H1 (cell line): ENCODE measurements around the gene MCM5.

Source experiments
- CHD1 ChIP-seq: IDR thresholded peaks from 2 replicates; pipeline ENCODE4 v1.6.1; 2012; ENCODE audit warnings: low read depth, low read length, improper control_type of control experiment
- CTCF ChIP-seq, 3 experiments: IDR thresholded peaks; 1 replicate in 2 of 3; 2 replicates in 1 of 3; pipeline versions ENCODE4 v1.5.1 to v1.6.1; 2011; ENCODE audit warnings: low read length in 3 of 3, mild to moderate bottlenecking in 3 of 3, inconsistent platforms in 2 of 3, low read depth in 1 of 3, moderate library complexity in 1 of 3; ENCODE audit not compliant: insufficient read depth in 1 of 3; ENCODE audit errors: control extremely low read depth in 1 of 3
- EP300 ChIP-seq, 2 experiments: IDR thresholded peaks; 1 replicate in 1 of 2; 2 replicates in 1 of 2; pipeline ENCODE4 v1.6.1; 2011 to 2012; ENCODE audit warnings: low read depth in 2 of 2, low read length in 2 of 2, mild to moderate bottlenecking in 2 of 2, borderline replicate concordance in 1 of 2, inconsistent platforms in 1 of 2, moderate library complexity in 1 of 2
- EZH2 ChIP-seq: fragments of 200-600 bp; sonication (generic); IDR thresholded peaks from 2 replicates; pipeline ENCODE4 v1.7.1; 2012; ENCODE audit warnings: low read depth, mild to moderate bottlenecking, moderate library complexity, low read length, inconsistent platforms; ENCODE audit not compliant: severe bottlenecking
- GABPA ChIP-seq: IDR thresholded peaks from 2 replicates; pipeline ENCODE4 v1.6.1; 2011; ENCODE audit warnings: mild to moderate bottlenecking, low read length, moderate library complexity, borderline replicate concordance; ENCODE audit not compliant: insufficient read depth
- MAX ChIP-seq: IDR thresholded peaks from 2 replicates; pipeline ENCODE4 v1.6.1; 2012; ENCODE audit warnings: inconsistent platforms
- NRF1 ChIP-seq: IDR thresholded peaks from 2 replicates; pipeline ENCODE4 v1.6.1; 2011; ENCODE audit warnings: mild to moderate bottlenecking, low read depth, low read length, improper control_type of control experiment
- POLR2A ChIP-seq, 2 experiments: IDR thresholded peaks; 1 replicate in 1 of 2; 2 replicates in 1 of 2; pipeline ENCODE4 v1.6.1; 2011; ENCODE audit warnings: low read depth in 2 of 2, low read length in 2 of 2, mild to moderate bottlenecking in 2 of 2; ENCODE audit errors: control extremely low read depth in 1 of 2
- TCF12 ChIP-seq: IDR thresholded peaks from 2 replicates; pipeline ENCODE4 v1.6.1; 2011; ENCODE audit warnings: low read depth, mild to moderate bottlenecking, low read length

GRCh38 chr22:35400501-35400790 lies 506 bp downstream of the MCM5 start:
- no peak for TF ChIP-seq CHD1
- no peak for TF ChIP-seq EZH2
- TF ChIP-seq EP300 (IDR thresholded peaks at IDR 0.05; ENCODE audit: borderline replicate concordance in 1 of 2, low read depth in 2 of 2, low read length in 2 of 2), result no peak
- TF ChIP-seq MAX, result no peak
- TF ChIP-seq CTCF (IDR thresholded peaks at IDR 0.05; ENCODE audit: control extremely low read depth in 1 of 3, insufficient read depth in 1 of 3, low read depth in 1 of 3, low read length in 3 of 3), result no peak
- TF ChIP-seq POLR2A (IDR thresholded peaks at IDR 0.05; ENCODE audit: control extremely low read depth in 1 of 2, low read depth in 2 of 2, low read length in 2 of 2), result no peak
- no peak for TF ChIP-seq TCF12
- no peak for TF ChIP-seq NRF1
- TF ChIP-seq GABPA, result no peak
